Globus pallidus (tissue), 1 donor: ENCODE measurements around the gene SBF1.

Experiments used
- DNase-seq: peaks from one replicate; pipeline ENCODE4 v3.0.0-alpha.2; 2015; ENCODE audit warnings: low spot score

SBF1 gene

GRCh38 chr22:50467773-50468440 is 6.9 kb downstream of the SBF1 start:
- DNase-seq, result no peak

DNA sequence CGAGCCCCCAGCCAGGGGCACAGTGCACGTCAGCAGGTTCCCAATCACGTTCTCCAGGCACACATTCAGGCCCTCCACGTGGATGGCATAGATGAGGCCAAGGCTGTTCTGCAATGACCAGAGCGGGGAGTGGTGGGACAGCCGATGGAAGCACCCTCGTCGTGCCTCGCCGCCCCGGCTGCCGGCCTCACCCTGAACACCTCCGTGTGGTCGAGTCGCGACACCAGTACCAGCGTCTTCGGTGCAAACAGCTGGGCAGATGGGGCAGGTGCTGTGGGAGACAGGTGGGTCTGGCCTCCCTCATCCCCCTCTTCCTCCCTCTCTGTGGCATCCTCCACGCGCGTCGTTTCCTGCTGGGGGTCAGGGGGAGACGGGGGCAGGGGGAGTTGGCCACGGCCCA is 7.5 kb downstream of the SBF1 start:
- no peak for DNase-seq

DNA sequence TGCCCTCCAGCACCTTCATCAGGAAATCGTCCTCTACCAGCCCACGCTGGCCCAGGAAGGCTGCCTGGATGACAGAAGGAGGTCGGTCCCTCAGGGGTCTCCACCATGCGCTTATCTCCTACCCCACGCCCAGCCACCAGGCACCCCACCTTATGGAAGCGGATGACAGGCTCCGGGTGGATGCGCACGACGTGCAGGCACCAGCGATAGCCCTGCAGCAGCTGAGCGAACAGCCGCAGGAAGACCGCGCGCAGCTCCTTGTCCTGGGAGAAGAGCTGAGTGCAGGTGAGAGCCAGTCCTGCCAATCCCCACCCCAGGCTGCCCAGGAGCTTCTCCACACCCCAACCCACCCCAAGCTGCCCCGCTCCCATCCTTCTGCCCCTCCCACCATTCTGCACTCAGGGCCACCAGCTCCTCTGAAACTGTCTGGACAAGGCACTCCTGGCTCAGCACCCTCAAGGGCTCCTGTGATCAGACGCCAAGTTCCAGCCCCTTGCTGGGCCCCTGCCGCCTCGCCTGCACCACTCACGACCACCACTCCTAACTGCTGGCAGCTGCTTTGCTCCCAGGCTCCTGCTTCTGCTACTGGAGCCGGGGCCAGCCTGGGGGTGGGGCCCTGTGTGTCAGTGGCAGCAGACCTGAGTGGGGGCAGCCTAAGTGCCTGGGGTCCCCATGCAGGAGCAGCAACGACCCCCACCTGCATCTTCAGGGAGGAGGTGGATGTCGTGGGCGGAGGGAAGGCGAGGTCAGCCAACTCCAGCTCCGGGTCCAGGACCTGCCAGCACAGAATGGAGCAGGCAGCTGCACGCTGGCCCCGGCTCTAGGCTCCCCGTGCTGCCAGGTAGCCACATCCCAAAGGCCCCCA is 9.5 kb downstream of the SBF1 start:
- DNase-seq, result no peak

GRCh38 chr22:50464451-50464850 is 10.4 kb downstream of the SBF1 start:
- DNase-seq, result no peak

GRCh38 chr22:50463188-50463900 is 11.5 kb downstream of the SBF1 start:
- DNase-seq, result no peak

DNA sequence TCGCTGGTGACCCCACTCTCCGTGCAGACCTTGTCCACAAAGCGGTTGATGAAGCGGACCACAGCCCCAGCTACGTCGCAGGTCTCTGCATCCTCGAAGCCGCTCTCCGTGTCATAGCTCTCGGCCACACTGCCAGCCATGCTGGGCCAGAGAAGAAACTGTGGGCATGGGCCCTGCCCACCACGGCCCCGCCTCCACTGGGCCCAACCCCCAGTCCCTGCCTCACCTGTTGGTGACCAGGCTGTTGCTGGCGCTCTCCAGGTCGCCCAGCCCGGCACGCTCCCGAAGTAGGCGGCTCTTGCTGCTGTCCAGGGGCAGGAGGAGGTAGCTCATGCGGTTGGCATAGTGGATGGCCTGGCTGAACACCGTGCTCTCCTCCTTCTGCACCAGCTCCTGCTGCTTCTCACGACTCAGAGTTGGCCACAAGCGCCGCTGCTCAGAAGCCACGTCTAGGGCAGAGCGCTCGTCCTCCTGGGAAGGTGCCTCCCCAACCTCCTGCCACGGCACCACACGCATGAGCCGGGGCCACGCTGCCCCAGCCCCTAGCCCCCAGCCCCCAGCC is 12.8 kb downstream of the SBF1 start:
- DNase-seq, result no peak

DNA sequence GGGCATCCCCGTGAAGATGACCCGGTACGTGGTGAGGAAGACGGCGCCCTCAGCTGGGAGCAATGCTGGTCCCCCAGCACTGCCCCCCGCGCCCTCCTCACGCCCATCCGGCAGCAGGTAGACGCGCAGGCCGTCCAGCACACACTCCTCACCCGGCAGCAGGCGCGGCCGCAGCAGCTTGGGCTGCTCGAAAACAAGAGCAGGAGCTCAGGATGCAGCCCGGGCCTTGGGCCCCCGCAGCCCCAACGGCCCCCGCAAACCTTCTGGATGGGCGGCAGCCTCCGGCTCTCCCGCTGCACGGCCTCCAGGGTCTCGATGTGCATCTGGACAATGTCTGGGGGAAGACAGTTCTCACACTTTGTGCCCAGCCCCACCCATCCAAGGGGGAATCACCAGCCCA is 13.3 kb downstream of the SBF1 start:
- DNase-seq, result no peak

DNA sequence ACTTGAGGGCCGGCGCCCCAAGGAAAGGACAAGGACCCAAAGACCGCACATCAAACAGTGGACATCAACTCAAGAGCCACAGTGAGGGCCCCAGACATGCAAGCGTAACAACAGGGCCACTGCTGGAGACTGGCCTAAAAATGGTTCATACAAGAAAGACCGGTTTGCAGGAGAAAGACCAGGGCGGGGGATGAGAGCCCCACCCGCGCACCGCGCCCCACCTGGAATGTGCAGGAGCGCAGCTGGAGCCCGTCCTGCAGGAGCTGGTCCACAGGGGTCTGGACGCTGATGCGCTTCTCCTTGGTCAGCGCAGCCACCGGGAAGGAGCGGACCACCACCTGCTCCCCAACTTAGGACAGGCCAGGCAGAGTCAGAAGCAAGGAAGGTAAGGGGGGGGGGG is 13.9 kb downstream of the SBF1 start:
- no peak for DNase-seq

GRCh38 chr22:50459496-50460140 is 15.2 kb downstream of the SBF1 start:
- DNase-seq, result no peak

DNA sequence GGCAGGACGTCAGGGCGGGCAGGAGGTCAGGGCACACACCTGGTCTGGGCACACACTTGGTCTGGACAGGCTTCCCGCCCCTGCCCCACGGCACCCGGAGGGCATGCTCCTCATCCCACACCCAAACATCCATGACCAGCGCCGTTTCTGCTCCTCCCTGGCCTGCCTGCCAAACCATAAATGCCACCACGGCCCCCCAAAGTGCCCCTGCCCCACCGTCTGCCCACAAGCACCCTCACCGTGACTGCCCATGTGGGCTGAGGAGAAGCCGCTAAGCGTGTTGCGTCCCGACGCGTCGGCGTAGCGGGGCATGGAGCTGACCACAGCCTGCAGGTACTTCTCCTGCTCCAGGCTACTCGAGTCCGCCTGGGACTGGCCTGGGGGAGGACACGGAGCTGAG is 15.8 kb downstream of the SBF1 start:
- no peak for DNase-seq

- DNase-seq, result no peak
These were observed 18.2 kb downstream of the SBF1 start for GRCh38 chr22:50456466-50457234.

DNA sequence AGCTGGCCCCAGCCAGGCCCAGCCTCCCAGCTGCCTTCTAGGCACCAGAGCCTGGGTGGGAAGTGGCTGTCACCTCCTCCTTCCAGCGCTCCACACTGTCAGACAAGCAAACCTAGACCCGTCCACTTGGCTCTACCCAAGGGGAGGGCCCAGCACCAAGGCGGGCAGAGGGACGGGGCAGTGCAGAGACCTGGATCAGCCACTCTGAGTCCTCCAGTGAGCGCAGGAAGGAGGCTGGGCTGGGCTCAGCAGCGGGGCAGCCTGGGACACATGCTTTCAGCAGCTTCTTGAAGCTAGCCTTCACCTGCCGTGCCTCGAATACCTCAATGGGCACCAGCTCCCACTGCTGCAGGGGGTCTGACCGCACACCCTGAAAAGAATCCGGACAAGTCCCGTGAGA is 18.8 kb downstream of the SBF1 start:
- no peak for DNase-seq

GRCh38 chr22:50455201-50455600 is 19.6 kb downstream of the SBF1 start:
- DNase-seq, result no peak

- no peak for DNase-seq
These were observed 20.2 kb downstream of the SBF1 start for GRCh38 chr22:50454556-50455075.

DNA sequence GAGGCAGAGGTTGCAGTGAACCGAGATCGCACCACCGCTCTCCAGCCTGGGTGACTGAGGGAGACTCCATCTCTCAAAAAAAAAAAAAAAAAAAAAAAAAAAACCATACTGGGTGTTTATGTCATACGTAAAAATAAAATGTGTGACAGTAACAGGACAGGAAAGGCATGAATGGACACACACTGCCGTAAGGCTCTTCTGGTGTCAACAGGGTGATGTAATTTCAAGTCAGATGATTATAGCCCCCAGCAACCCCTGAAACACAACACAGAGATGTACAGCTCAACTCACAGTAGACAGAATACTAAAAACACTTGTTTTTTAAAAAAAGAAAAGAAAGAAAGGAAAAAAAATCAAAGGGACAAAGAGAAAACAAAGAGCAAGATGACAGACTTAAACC is 22.2 kb downstream of the SBF1 start:
- no peak for DNase-seq

DNA sequence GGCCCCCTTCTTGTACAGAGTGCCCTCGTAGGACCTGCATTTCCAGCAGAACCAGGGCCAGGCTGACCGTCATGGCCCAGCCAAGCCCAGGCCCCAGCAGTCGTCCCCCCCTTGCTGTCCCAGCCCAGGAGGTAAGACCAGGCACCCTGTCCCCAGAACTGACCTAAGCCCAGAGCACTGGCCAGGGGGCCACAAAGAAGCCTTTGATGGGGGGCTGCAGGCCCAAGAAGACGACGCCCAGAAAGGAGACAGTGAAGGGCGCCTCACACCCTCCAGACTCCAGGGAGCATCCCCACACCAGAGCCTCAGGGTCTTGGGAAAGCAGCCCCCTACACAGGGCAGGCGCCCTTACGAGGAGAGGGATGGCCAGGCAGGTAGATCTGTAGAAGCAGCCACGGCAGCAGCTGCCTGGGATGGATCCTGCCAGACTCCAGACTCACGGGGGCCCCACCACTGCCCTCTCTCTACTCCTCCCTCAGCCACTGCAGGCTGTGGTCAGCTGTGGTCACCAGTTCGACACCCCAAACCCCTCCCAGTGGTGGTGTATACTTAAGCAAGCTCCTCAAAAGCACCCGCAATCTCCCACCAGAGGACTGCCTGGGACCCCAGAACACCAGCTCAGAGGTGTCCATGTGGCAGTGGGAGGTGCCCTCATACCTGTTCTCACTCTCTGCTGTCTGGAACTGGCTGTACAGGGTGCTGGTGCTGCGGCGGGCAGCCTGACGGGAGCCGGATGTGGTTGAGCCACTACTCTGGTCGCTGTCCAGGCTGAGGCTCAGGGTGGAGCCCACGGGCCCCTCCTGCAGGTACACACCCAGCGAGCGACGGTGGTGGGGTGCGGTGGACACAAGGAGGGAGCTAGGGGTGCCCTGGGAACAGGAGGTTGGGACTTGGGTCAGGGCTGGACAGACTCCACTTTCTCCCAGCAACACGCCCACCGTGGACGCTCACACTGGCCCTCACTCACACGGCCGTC is 27.0 kb downstream of the SBF1 start:
- no peak for DNase-seq

GRCh38 chr22:50446708-50447575 is 27.9 kb downstream of the SBF1 start:
- no peak for DNase-seq

- DNase-seq, result no peak
These were observed 28.7 kb downstream of the SBF1 start for GRCh38 chr22:50445880-50446707.
